Duodenal mucosa (tissue), 2 donors: ENCODE data around the gene ADCY10.
A peak's percentile ranks its signal among the peaks of the same experiment; 100 is the strongest.

ENCODE experiments used
- H3K27ac ChIP-seq: one replicate; pipeline ENCODE4 v1.7.0; 2013; ENCODE audit warnings: low read depth, low read length
- H3K27me3 ChIP-seq, 2 donors: one replicate each; pipeline ENCODE4 v1.7.0; 2013; ENCODE audit warnings: low read length in 2 of 2, control low read depth in 1 of 2; ENCODE audit not compliant: insufficient read depth in 2 of 2, control insufficient read depth in 1 of 2
- H3K36me3 ChIP-seq, 2 donors: one replicate each; pipeline ENCODE4 v1.7.0; 2013; ENCODE audit warnings: low read length in 2 of 2, control low read depth in 1 of 2; ENCODE audit not compliant: insufficient read depth in 2 of 2, control insufficient read depth in 1 of 2
- H3K4me1 ChIP-seq, 2 donors: one replicate each; pipeline ENCODE4 v1.7.0; 2013; ENCODE audit warnings: low read length in 2 of 2, control low read depth in 1 of 2; ENCODE audit not compliant: insufficient read depth in 2 of 2, control insufficient read depth in 1 of 2
- H3K4me3 ChIP-seq, 2 donors: one replicate each; pipeline ENCODE4 v1.7.0; 2013; ENCODE audit warnings: low read length in 2 of 2, low read depth in 1 of 2
- H3K9ac ChIP-seq, 2 donors: one replicate each; pipeline ENCODE4 v1.7.0; 2013; ENCODE audit warnings: low read length in 2 of 2, low read depth in 1 of 2
- H3K9me3 ChIP-seq, 2 donors: one replicate each; pipeline ENCODE4 v1.7.0; 2013; ENCODE audit warnings: low read length in 2 of 2, control low read depth in 1 of 2; ENCODE audit not compliant: control insufficient read depth in 1 of 2

Gene ADCY10

GRCh38 chr1:167927046-167927754 is 13.3 kb upstream of the ADCY10 start:
- Histone ChIP-seq H3K27ac (no peak overlapping the region), H3K9me3 (no peaks in the 10 kb centered on the region), H3K9ac (peak overlapping the region in 1 of 2 donors; percentile 27), H3K4me1 (peaks cover 19 to 30% of the 10 kb centered on the region in 2 donors), H3K27me3 (no peaks in the 10 kb centered on the region), H3K4me3 (peak overlapping the region; percentile 3 to 42), H3K36me3 (peaks cover 0 to 4% of the 10 kb centered on the region in 2 donors)

DNA sequence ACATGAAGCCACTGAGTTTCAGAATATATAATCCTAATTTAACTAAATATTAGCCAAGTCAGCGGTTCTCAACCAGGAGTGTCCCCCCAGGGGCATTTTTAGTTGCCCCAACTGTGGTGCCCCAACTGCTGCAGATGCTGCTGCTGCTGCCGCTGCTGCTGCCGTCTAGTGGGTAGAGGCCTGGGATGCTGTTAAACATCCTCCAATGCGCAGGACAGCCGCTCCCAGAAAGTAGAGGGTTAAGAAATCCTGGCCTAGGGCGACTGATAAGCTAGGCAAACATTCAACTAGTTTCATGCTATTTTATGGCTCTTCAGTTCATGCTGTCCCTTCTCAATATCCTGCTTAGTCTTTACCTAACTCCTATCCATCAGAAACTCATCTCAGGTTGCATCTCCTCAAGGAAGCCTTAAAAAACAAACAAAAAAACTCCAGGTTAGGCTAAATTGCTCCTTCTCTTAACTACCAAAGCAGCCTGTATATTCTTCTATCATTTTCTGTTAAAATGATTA is 12.6 kb upstream of the ADCY10 start:
- H3K4me1 ChIP-seq = peaks cover 19 to 30% of the 10 kb centered on the region in 2 donors
- peak overlapping the region; percentile 3 to 42 for H3K4me3 ChIP-seq

GRCh38 chr1:167924543-167925231 is 10.8 kb upstream of the ADCY10 start:
- Histone ChIP-seq H3K9me3 (no peaks in the 10 kb centered on the region), H3K27me3 (no peaks in the 10 kb centered on the region), H3K36me3 (peaks cover 0 to 4% of the 10 kb centered on the region in 2 donors), H3K27ac (no peak overlapping the region), H3K9ac (no peak overlapping the region), H3K4me1 (peaks cover 18% of the 10 kb centered on the region in 2 donors), H3K4me3 (no peak overlapping the region)

More for the DNA sequence above, 12.6 kb upstream of the ADCY10 start:
- Histone ChIP-seq H3K9me3 (no peaks in the 10 kb centered on the region), H3K27ac (no peak overlapping the region), H3K27me3 (no peaks in the 10 kb centered on the region), H3K9ac (peak overlapping the region in 1 of 2 donors; percentile 1), H3K36me3 (peaks cover 0 to 4% of the 10 kb centered on the region in 2 donors)

DNA sequence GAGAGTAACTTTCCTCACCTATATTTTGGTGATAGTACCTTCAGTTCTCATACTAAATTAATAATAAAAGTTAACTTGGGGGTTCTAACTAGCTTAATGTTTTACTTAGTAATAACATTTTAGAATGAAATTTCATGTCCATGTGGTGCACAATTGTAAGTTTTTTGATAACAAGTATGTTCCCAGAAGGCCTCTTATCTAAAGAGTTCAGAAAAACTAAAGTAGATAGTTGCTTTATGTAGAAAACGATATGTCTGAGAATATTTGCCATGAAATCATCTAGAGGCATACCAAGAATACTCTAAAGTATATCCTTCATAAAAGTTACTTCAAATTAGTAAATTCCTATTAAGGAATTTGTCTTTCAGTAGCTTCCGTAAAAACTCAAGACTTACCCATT is 10.2 kb upstream of the ADCY10 start:
- peaks cover 15 to 18% of the 10 kb centered on the region in 2 donors for H3K4me1 ChIP-seq
- no peak overlapping the region for H3K27ac ChIP-seq
- H3K27me3 ChIP-seq = no peaks in the 10 kb centered on the region
- H3K4me3 ChIP-seq = no peak overlapping the region
- no peak overlapping the region for H3K9ac ChIP-seq
- H3K36me3 ChIP-seq = peaks cover 0 to 4% of the 10 kb centered on the region in 2 donors
- no peaks in the 10 kb centered on the region for H3K9me3 ChIP-seq

- Histone ChIP-seq H3K4me3 (no peak overlapping the region), H3K4me1 (peaks cover 13 to 19% of the 10 kb centered on the region in 2 donors), H3K27me3 (no peaks in the 10 kb centered on the region), H3K9ac (no peak overlapping the region), H3K9me3 (no peaks in the 10 kb centered on the region), H3K27ac (no peak overlapping the region), H3K36me3 (peaks cover 0 to 4% of the 10 kb centered on the region in 2 donors)
Measured at GRCh38 chr1:167923324-167924056, 9.6 kb upstream of the ADCY10 start.

- H3K4me3 ChIP-seq = no peak overlapping the region
- no peak overlapping the region for H3K27ac ChIP-seq
- no peaks in the 10 kb centered on the region for H3K9me3 ChIP-seq
Measured at GRCh38 chr1:167922611-167923074, 8.7 kb upstream of the ADCY10 start.

DNA sequence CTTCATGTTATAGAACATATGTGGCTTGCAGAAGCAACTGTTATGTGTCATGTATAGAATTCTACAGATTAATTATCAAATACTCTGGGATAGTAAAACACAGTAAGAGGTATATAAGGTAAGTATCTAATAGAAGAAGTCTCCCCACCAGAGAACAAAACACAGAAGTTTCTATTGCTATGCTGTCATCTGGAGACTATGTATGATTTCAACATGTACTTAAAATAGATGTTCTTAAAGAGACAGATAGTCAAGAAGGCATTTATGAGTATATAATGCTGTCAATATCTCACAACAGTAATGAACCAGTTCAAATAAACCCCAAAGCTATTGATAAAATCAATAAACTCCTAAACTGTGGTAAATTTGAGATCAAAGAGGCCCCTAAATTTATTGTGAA is 8.1 kb upstream of the ADCY10 start:
- no peaks in the 10 kb centered on the region for H3K27me3 ChIP-seq
- no peaks in the 10 kb centered on the region for H3K9me3 ChIP-seq
- H3K4me1 ChIP-seq = peaks cover 3 to 21% of the 10 kb centered on the region in 2 donors
- H3K4me3 ChIP-seq = no peak overlapping the region
- no peak overlapping the region for H3K9ac ChIP-seq
- H3K27ac ChIP-seq = no peak overlapping the region
- peaks cover 0 to 10% of the 10 kb centered on the region in 2 donors for H3K36me3 ChIP-seq

More at GRCh38 chr1:167922611-167923074, 8.7 kb upstream of the ADCY10 start:
- peaks cover 0 to 10% of the 10 kb centered on the region in 2 donors for H3K36me3 ChIP-seq
- no peak overlapping the region for H3K9ac ChIP-seq
- peaks cover 9 to 22% of the 10 kb centered on the region in 2 donors for H3K4me1 ChIP-seq
- no peaks in the 10 kb centered on the region for H3K27me3 ChIP-seq

DNA sequence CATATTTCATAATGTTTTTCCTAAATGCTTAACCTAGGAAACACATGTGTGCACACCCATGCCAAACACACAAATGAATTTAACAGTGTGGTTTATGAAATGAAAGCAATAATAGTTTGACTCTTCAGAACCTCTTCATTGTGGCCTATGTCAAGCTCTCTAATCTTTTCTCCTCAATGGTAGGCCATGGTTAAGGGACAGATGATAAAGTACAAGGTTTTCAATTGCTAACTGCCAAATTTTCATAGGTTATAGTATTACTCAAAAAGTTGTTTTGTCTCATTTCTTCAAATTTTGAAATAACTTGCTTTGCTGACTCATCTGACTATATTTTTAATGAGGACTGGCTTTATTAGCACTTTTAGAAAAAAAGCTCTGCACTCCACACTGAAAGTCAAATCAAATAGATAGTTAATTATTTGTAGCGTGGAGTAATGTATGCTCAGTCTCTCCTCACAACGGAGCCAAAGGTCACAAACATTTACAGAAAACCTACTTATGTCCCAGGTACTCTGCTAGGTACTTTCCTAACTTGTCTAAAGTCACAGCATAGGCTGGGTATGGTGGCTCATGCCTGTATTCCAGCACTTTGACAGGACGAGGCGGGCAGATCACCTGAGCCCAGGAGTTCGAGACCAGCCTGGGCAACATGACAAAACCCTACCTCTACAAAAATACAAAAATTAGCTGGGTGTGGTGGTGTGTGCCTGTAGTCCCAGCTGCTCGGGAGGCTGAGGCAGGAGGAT is 3.0 kb upstream of the ADCY10 start:
- peaks cover 0 to 18% of the 10 kb centered on the region in 2 donors for H3K36me3 ChIP-seq
- no peaks in the 10 kb centered on the region for H3K9me3 ChIP-seq
- H3K4me3 ChIP-seq = no peak overlapping the region
- no peaks in the 10 kb centered on the region for H3K27me3 ChIP-seq
- no peak overlapping the region for H3K27ac ChIP-seq
- H3K9ac ChIP-seq = no peak overlapping the region
- H3K4me1 ChIP-seq = peaks cover 0 to 14% of the 10 kb centered on the region in 2 donors

DNA sequence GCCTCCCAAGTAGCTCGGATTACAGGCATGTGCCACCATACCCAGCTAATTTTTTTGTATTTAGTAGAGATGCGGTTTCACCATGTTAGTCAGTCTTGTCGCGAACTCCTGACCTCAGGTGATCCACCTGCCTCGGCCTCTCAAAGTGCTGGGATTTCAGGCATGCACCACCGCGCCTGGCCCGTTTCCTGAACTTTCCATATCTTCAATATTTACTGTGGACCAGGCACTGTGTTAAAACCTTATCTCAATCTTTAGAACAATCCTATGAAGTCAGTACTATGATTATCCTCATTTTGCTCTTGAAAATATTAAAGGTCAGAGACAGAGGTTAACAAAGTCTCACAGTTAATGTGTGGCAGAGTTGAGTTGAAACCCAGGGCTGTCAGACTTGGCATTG is 1.6 kb upstream of the ADCY10 start:
- no peaks in the 10 kb centered on the region for H3K9me3 ChIP-seq
- H3K36me3 ChIP-seq = peaks cover 0 to 18% of the 10 kb centered on the region in 2 donors
- no peak overlapping the region for H3K27ac ChIP-seq
- no peaks in the 10 kb centered on the region for H3K27me3 ChIP-seq
- no peak overlapping the region for H3K4me3 ChIP-seq
- H3K9ac ChIP-seq = no peak overlapping the region
- peaks cover under 1 to 14% of the 10 kb centered on the region in 2 donors for H3K4me1 ChIP-seq
